ENCODE results near the gene PDIA6.

GRCh38 chr2:10832203-10832936 lies 19.8 kb upstream of the PDIA6 start:
- TF ChIP-seq CTCF (IDR thresholded peaks at IDR 0.05) (peak; percentile 90 to 98 (median 95)), POLR2A (IDR thresholded peaks at IDR 0.05) (no peak)
